Stomach (tissue), 9 donors: ENCODE results near the gene PDE4D. TPM values are rescaled to one million over a fixed set of nuclear protein-coding genes. Genes with fewer than 3 reads are reported as not detected.

ENCODE experiments used
- DNase-seq, 2 donors: peaks; one replicate each; pipeline versions ENCODE4 v3.0.0 to v3.0.0-alpha.2; 2013 to 2019
- H3K27ac ChIP-seq, 5 donors: fragments of 200-600 bp in 4 of 5; sonication (generic) in 4 of 5; one replicate each; pipeline ENCODE4 v1.5.1; 2013 to 2019; ENCODE audit warnings: mild to moderate bottlenecking in 1 of 5, moderate library complexity in 1 of 5
- H3K27me3 ChIP-seq, 3 donors: fragments of 200-600 bp; sonication (generic); one replicate each; pipeline ENCODE4 v1.5.1; 2017 to 2019; ENCODE audit warnings: mixed run types in 1 of 3
- H3K36me3 ChIP-seq, 4 donors: fragments of 200-600 bp; sonication (generic); 1 replicate in 3 of 4; 2 replicates in 1 of 4; pipeline ENCODE4 v1.5.1; 2016 to 2019
- H3K4me1 ChIP-seq, 4 donors: fragments of 200-600 bp; sonication (generic); one replicate each; pipeline ENCODE4 v1.5.1; 2016 to 2019
- H3K4me3 ChIP-seq, 4 donors: fragments of 200-600 bp; sonication (generic) in 3 of 4; one replicate each; pipeline ENCODE4 v1.5.1; 2016 to 2019; ENCODE audit warnings: mild to moderate bottlenecking in 1 of 4
- H3K9me3 ChIP-seq, 4 donors: fragments of 200-600 bp; sonication (generic); one replicate each; pipeline ENCODE4 v1.5.1; 2016 to 2019
- EP300 ChIP-seq: sonication (generic); formaldehyde crosslinking; IDR thresholded peaks from one replicate; pipeline ENCODE4 v1.6.1; 2017; ENCODE audit warnings: antibody characterized with exemption
- POLR2A ChIP-seq, 4 donors: fragments of 450-650 bp; IDR thresholded peaks; one replicate each; pipeline ENCODE4 v1.6.1; 2016; ENCODE audit warnings: antibody characterized with exemption in 4 of 4, control low read depth in 2 of 4, mild to moderate bottlenecking in 1 of 4, moderate library complexity in 1 of 4
- POLR2AphosphoS5 ChIP-seq, 3 donors: sonication (generic); formaldehyde crosslinking; IDR thresholded peaks; one replicate each; pipeline ENCODE4 v1.6.1; 2016; ENCODE audit warnings: antibody characterized with exemption in 3 of 3
- WGBS, 5 donors: extraction: QIAGEN DNeasy Blood & Tissue Kit in 3 of 5; methylation state at CpG; one replicate each; pipeline versions ENCODE4 v1.1.5 to v1.1.7; 2013 to 2018; 5-methylcytosine and 5-hydroxymethylcytosine counted together
- intact Hi-C: fragments of 100-400 bp; cut with DNase I; formaldehyde crosslinking; loops from one replicate; pipeline ENCODE4 v1.15.1; 2023; ENCODE audit warnings: low total_unique reads
- polyA plus RNA-seq, 3 donors: library from polyadenylated mRNA; stranded (reverse); fragments of 200-250 nt; gene quantifications; one replicate each; pipeline ENCODE4 v1.2.3, GENCODE V29; 2013
- total RNA-seq, 5 donors: library from RNA; depleted of rRNA; stranded (reverse); fragments of >200 nt; gene quantifications; one replicate each; pipeline versions ENCODE4 v1.1.0 to v1.2.3, GENCODE V29; 2014 to 2016
- TF ChIP-seq, protein P1 (sequence below), 7 experiments: fragments of 450-650 bp in 4 of 7; fragments of 200-600 bp in 3 of 7; sonication (generic) in 3 of 7; IDR thresholded peaks; one replicate each; pipeline ENCODE4 v1.5.1; 2016 to 2019; ENCODE audit warnings: antibody characterized with exemption in 7 of 7, control low read depth in 2 of 7, mild to moderate bottlenecking in 1 of 7
- donor health status: healthy with polysubstance abuse.
- donor health status: Bipolar disorder and iron deficiency.
- donor health status: healthy.

PDE4D gene
- total and polyA plus RNA-seq, 8 donors = 3.1 to 147 (median 97.3) TPM

DNA sequence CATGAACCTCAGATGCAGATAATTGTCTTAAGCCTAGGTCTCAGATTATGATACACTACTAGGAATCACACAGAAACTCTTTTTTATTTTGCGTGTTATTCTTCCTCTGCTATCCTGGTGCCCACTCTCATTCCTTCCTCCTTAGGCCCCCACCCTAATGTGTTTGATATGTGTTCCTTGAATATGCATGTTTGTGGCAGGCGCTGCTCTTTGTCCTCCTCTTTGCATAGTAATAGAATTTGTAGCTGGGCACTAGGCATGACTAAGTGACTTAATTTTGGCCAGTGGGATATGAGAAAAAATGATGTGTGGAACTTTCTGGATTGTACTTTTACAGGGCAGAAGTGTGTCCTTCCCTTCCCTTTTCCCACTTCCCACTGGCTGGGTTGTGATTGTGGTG lies 965.6 kb downstream of the PDE4D start:
- H3K36me3 ChIP-seq = no peaks in the 10 kb centered on the region
- H3K9me3 ChIP-seq = no peaks in the 10 kb centered on the region
- TF ChIP-seq POLR2A (IDR thresholded peaks at IDR 0.05) (no peak), EP300 (no peak), POLR2AphosphoS5 (IDR thresholded peaks at IDR 0.05) (no peak)
- TF ChIP-seq, protein P1, sequence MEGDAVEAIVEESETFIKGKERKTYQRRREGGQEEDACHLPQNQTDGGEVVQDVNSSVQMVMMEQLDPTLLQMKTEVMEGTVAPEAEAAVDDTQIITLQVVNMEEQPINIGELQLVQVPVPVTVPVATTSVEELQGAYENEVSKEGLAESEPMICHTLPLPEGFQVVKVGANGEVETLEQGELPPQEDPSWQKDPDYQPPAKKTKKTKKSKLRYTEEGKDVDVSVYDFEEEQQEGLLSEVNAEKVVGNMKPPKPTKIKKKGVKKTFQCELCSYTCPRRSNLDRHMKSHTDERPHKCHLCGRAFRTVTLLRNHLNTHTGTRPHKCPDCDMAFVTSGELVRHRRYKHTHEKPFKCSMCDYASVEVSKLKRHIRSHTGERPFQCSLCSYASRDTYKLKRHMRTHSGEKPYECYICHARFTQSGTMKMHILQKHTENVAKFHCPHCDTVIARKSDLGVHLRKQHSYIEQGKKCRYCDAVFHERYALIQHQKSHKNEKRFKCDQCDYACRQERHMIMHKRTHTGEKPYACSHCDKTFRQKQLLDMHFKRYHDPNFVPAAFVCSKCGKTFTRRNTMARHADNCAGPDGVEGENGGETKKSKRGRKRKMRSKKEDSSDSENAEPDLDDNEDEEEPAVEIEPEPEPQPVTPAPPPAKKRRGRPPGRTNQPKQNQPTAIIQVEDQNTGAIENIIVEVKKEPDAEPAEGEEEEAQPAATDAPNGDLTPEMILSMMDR (IDR thresholded peaks at IDR 0.05) = no peak
- peaks cover 15 to 32% (median 20%) of the 10 kb centered on the region in 4 donors for H3K4me1 ChIP-seq
- no peak overlapping the region for H3K4me3 ChIP-seq
- no peaks in the 10 kb centered on the region for H3K27me3 ChIP-seq
- 93 to 100% (median 97%) methylated on average over 2 of the region's 2 CpGs for WGBS, 5 donors
- no peak overlapping the region for H3K27ac ChIP-seq
- intact Hi-C loops = no loop called here
- DNase-seq = no peak

DNA sequence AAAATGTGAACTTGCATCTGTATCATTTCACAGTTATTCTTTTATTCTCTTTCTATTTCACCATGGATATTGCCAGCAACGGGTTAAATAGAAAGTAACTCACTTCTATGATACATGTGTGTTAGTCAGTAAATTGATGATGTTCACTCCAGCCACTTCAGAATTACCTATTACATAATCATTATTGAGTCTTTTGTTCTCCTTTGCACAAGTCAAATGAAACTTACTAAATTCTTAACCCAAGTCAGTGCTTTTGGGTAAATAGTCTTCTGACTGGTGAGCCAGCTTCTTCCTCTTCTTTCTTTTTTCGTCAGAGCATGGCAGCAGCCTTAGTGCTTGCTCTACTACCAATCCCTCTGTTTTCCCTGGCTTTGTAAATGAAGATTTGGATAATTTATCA lies 966.3 kb downstream of the PDE4D start:
- no peaks in the 10 kb centered on the region for H3K36me3 ChIP-seq
- WGBS, 5 donors = 39 to 66% (median 58%) methylated on average over 2 of the region's 2 CpGs
- H3K9me3 ChIP-seq = no peaks in the 10 kb centered on the region
- no peak for DNase-seq
- H3K27ac ChIP-seq = no peak overlapping the region
- intact Hi-C loops = no loop called here
- peaks cover 19 to 39% (median 26%) of the 10 kb centered on the region in 4 donors for H3K4me1 ChIP-seq
- H3K4me3 ChIP-seq = no peak overlapping the region
- no peaks in the 10 kb centered on the region for H3K27me3 ChIP-seq
- TF ChIP-seq, protein P1 (IDR thresholded peaks at IDR 0.05) = no peak
- TF ChIP-seq EP300 (no peak), POLR2A (IDR thresholded peaks at IDR 0.05) (no peak), POLR2AphosphoS5 (IDR thresholded peaks at IDR 0.05) (no peak)

DNA sequence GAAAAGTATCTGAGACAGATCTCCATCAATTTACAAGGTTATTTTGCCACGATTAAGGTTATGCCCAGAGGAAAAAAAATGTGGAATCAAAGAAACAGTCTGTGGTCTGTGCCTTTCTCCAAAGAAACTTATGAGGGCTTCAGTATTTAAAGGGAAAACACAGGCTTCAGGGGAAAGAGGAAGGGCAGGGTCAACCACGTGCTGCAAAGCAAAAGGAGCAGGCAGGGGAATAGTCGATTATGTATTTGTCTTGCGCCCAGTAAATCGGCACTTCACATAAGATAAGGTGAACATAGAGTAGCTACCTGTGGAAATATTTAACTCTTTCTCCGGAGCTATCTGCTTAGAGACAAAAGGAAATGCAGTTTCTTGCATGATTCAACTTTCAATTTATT lies 967.0 kb downstream of the PDE4D start:
- Histone ChIP-seq H3K27me3 (no peaks in the 10 kb centered on the region), H3K36me3 (no peaks in the 10 kb centered on the region), H3K9me3 (no peaks in the 10 kb centered on the region), H3K4me1 (peaks cover 22 to 41% (median 26%) of the 10 kb centered on the region in 4 donors), H3K4me3 (no peak overlapping the region), H3K27ac (no peak overlapping the region)
- TF ChIP-seq, protein P1 (IDR thresholded peaks at IDR 0.05) = no peak
- TF ChIP-seq POLR2AphosphoS5 (IDR thresholded peaks at IDR 0.05) (no peak), EP300 (no peak), POLR2A (IDR thresholded peaks at IDR 0.05) (no peak)
- intact Hi-C loops = no loop called here
- 12 to 33% (median 16%) methylated on average over 6 of the region's 6 CpGs for WGBS, 5 donors
- DNase-seq = no peak

DNA sequence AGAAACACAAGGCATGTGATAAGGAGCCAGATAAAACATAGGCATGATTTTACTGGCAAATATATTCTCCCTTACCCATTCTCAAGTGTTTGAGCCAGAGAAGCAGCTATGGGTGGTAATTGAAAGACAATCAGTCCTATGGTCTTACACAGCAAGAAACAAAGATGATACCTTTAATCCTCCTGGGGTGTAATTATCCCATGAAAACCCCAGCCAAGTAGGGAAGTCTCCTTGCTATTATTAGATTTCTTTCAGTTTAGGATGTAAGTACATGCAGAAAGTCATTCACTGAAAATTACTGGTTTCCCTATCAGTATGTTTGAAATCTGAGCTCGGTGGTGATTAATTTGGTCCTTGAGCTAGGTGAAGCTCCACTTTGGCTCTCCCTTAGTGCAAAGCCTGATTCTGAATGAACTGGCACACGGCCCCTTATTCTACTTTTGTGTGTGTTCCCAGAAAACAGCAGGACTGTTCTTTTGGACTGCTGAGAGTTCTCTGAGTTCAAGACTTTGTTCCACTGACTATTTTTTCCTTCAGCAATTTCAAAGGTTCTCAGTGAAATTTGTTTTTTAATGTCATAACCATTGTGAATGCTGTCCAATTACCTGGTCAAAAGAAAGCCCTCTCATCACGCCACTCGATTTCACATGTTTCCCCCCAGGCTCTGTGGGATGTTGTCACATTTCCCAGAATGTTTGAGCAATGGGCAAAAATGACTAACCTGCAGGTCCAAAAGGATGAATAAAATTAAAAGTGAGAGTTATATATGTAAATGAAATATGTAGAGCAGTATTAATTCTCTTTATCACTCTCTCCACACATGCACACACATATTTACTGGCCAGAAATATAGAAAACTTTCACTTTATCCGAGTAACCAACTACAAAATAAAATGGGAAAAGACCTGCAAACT lies 967.6 kb downstream of the PDE4D start:
- Histone ChIP-seq H3K27ac (peak overlapping the region in 2 of 5 donors; percentile 31 to 49), H3K27me3 (no peaks in the 10 kb centered on the region), H3K4me1 (peaks cover 22 to 41% (median 26%) of the 10 kb centered on the region in 4 donors), H3K4me3 (no peak overlapping the region), H3K9me3 (no peaks in the 10 kb centered on the region), H3K36me3 (no peaks in the 10 kb centered on the region)
- TF ChIP-seq POLR2AphosphoS5 (IDR thresholded peaks at IDR 0.05) (no peak), POLR2A (IDR thresholded peaks at IDR 0.05) (no peak), EP300 (no peak)
- TF ChIP-seq, protein P1 (IDR thresholded peaks at IDR 0.05) = no peak
- WGBS, 5 donors = 39 to 43% (median 40%) methylated on average over 5 of the region's 5 CpGs
- intact Hi-C loops = no loop called here
- no peak for DNase-seq
